SK-N-SH treated with all-trans-retinoic acid at 6 μM for 48 hours (cell line): Measurements from ENCODE around the gene DNAJC25.
"Not testable (repeated sequence)": the region's sequence is repeated elsewhere in the genome, so short reads cannot be mapped to it uniquely, and the experiment has no call there.

Experiments
- ATAC-seq: fragments of 200-7000 bp; cut with Tn5 transposase; 3 replicates; pipeline ENCODE4 v1.9.1; 2020; ENCODE audit warnings: mild to moderate bottlenecking, moderate library complexity
- ARNTL ChIP-seq: fragments of 450-650 bp; formaldehyde crosslinking; IDR thresholded peaks from 2 replicates; pipeline ENCODE4 v1.5.0; 2020; ENCODE audit warnings: low read depth, mild to moderate bottlenecking, moderate library complexity, borderline replicate concordance
- CSDC2 ChIP-seq: fragments of 250-450 bp; sonication (Bioruptor Pico); IDR thresholded peaks from 2 replicates; pipeline ENCODE4 v1.5.0; 2020; ENCODE audit warnings: mild to moderate bottlenecking, moderate library complexity
- ESRRG ChIP-seq: fragments of 250-450 bp; sonication (Bioruptor Pico); IDR thresholded peaks from 2 replicates; pipeline ENCODE4 v1.6.1; 2021; ENCODE audit warnings: mild to moderate bottlenecking
- GLIS3 ChIP-seq: fragments of 250-450 bp; sonication (Bioruptor Pico); IDR thresholded peaks from 2 replicates; pipeline ENCODE4 v1.5.0; 2020; ENCODE audit warnings: mild to moderate bottlenecking, moderate library complexity
- ISL1 ChIP-seq: fragments of 250-450 bp; sonication (Bioruptor Pico); IDR thresholded peaks from 2 replicates; pipeline ENCODE4 v2.1.2; 2022; ENCODE audit warnings: mild to moderate bottlenecking, moderate library complexity
- OSR1 ChIP-seq: fragments of 250-450 bp; sonication (Bioruptor Pico); IDR thresholded peaks from 2 replicates; pipeline ENCODE4 v1.8.0; 2022; ENCODE audit warnings: moderate library complexity, mild to moderate bottlenecking, inconsistent platforms
- PPARA ChIP-seq: fragments of 250-450 bp; sonication (Bioruptor Pico); IDR thresholded peaks from 2 replicates; pipeline ENCODE4 v1.5.0; 2020; ENCODE audit warnings: mild to moderate bottlenecking, borderline replicate concordance
- RARB ChIP-seq: fragments of 250-450 bp; sonication (Bioruptor Pico); IDR thresholded peaks from 2 replicates; pipeline ENCODE4 v1.8.0; 2021; ENCODE audit warnings: mild to moderate bottlenecking, moderate library complexity
- SNAI2 ChIP-seq: fragments of 250-450 bp; sonication (Bioruptor Pico); IDR thresholded peaks from 2 replicates; pipeline ENCODE4 v1.5.0; 2020; ENCODE audit warnings: mild to moderate bottlenecking, moderate library complexity
- TCF4 ChIP-seq: fragments of 250-450 bp; sonication (Bioruptor Pico); IDR thresholded peaks from 2 replicates; pipeline ENCODE4 v1.8.0; 2021; ENCODE audit warnings: mild to moderate bottlenecking, moderate library complexity, borderline replicate concordance
- ZC3H10 ChIP-seq: fragments of 250-450 bp; sonication (Bioruptor Pico); IDR thresholded peaks from 2 replicates; pipeline ENCODE4 v1.5.1; 2021; ENCODE audit warnings: mild to moderate bottlenecking, moderate library complexity
- ZFP3 ChIP-seq: fragments of 250-450 bp; sonication (Bioruptor Pico); IDR thresholded peaks from 2 replicates; pipeline ENCODE4 v1.5.0; 2020; ENCODE audit warnings: mild to moderate bottlenecking, moderate library complexity
- ZFP30 ChIP-seq: fragments of 450-650 bp; formaldehyde crosslinking; IDR thresholded peaks from 2 replicates; pipeline ENCODE4 v1.5.0; 2022; ENCODE audit warnings: mild to moderate bottlenecking, moderate library complexity
- ZNF565 ChIP-seq: fragments of 450-650 bp; formaldehyde crosslinking; conservative IDR thresholded peaks from 2 replicates; pipeline ENCODE4 v1.5.0; 2020; ENCODE audit warnings: low read depth, mild to moderate bottlenecking, moderate library complexity
- ZNF70 ChIP-seq: fragments of 450-650 bp; formaldehyde crosslinking; IDR thresholded peaks from 2 replicates; pipeline ENCODE4 v1.5.0; 2020; ENCODE audit warnings: mild to moderate bottlenecking, moderate library complexity
- ZNF8 ChIP-seq: fragments of 450-650 bp; formaldehyde crosslinking; IDR thresholded peaks from 2 replicates; pipeline ENCODE4 v1.5.0; 2020; ENCODE audit warnings: mild to moderate bottlenecking, moderate library complexity
- TF ChIP-seq, protein P1 (sequence below): fragments of 250-450 bp; sonication (Bioruptor Pico); IDR thresholded peaks from 2 replicates; pipeline ENCODE4 v1.5.1; 2021; ENCODE audit warnings: mild to moderate bottlenecking, moderate library complexity
- TF ChIP-seq, protein P2 (sequence below): fragments of 250-450 bp; sonication (Bioruptor Pico); IDR thresholded peaks from 2 replicates; pipeline ENCODE4 v1.8.0; 2021; ENCODE audit warnings: low read depth, mild to moderate bottlenecking, moderate library complexity, borderline replicate concordance
- TF ChIP-seq, protein P3 (sequence below): fragments of 250-450 bp; sonication (Bioruptor Pico); IDR thresholded peaks from 2 replicates; pipeline ENCODE4 v1.5.0; 2020; ENCODE audit warnings: mild to moderate bottlenecking, moderate library complexity
- TF ChIP-seq, protein P4 (sequence below): fragments of 250-450 bp; sonication (Bioruptor Pico); IDR thresholded peaks from 2 replicates; pipeline ENCODE4 v1.5.1; 2020; ENCODE audit warnings: low read depth, mild to moderate bottlenecking, moderate library complexity

DNAJC25 gene

DNA sequence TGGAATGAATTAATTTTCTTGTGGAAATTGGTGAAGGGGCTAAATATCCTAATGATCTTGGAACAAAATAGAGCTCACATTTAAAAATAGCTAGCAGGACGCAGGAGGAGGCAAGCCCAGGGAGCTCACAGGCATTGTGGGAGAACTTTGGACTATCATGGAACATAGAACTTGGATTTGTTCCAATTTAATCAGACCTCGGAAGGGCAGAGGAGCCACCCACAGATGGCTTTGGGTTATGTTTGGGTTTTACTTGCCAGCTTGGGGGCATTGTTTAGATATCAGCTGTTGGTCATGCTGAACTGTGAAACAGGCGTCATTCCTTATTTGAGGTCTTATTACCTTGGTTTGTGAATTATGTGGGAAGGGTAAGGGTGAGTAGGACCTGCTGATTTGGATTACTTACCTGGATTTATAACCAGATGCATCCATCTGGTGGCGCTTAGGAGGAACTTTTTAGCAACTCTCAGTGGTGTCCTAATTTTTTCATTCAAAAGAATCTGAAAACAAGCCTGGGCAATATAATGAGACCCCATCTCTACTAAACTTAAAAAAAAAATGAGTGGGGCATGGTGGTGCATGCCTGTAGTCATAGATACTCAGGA, 17.6 kb upstream of the DNAJC25 start:
- TF ChIP-seq PPARA (CRISPR knock-in tag) (no peak), OSR1 (CRISPR knock-in tag) (no peak), ISL1 (CRISPR knock-in tag) (no peak), RARB (CRISPR knock-in tag) (no peak), ZFP30 (CRISPR knock-in tag) (no peak), ZFP3 (CRISPR knock-in tag) (no peak), ESRRG (CRISPR knock-in tag) (no peak), ARNTL (CRISPR knock-in tag) (no peak), TCF4 (CRISPR knock-in tag) (no peak), CSDC2 (no peak), SNAI2 (no peak), ZC3H10 (CRISPR knock-in tag) (no peak), ZNF8 (CRISPR knock-in tag) (no peak)
- TF ChIP-seq, protein P1, sequence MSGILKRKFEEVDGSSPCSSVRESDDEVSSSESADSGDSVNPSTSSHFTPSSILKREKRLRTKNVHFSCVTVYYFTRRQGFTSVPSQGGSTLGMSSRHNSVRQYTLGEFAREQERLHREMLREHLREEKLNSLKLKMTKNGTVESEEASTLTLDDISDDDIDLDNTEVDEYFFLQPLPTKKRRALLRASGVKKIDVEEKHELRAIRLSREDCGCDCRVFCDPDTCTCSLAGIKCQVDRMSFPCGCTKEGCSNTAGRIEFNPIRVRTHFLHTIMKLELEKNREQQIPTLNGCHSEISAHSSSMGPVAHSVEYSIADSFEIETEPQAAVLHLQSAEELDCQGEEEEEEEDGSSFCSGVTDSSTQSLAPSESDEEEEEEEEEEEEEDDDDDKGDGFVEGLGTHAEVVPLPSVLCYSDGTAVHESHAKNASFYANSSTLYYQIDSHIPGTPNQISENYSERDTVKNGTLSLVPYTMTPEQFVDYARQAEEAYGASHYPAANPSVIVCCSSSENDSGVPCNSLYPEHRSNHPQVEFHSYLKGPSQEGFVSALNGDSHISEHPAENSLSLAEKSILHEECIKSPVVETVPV (CRISPR knock-in tag), result no peak
- TF ChIP-seq, protein P2, sequence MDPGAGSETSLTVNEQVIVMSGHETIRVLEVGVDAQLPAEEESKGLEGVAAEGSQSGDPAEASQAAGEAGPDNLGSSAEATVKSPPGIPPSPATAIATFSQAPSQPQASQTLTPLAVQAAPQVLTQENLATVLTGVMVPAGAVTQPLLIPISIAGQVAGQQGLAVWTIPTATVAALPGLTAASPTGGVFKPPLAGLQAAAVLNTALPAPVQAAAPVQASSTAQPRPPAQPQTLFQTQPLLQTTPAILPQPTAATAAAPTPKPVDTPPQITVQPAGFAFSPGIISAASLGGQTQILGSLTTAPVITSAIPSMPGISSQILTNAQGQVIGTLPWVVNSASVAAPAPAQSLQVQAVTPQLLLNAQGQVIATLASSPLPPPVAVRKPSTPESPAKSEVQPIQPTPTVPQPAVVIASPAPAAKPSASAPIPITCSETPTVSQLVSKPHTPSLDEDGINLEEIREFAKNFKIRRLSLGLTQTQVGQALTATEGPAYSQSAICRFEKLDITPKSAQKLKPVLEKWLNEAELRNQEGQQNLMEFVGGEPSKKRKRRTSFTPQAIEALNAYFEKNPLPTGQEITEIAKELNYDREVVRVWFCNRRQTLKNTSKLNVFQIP (CRISPR knock-in tag), result no peak
- TF ChIP-seq, protein P3, sequence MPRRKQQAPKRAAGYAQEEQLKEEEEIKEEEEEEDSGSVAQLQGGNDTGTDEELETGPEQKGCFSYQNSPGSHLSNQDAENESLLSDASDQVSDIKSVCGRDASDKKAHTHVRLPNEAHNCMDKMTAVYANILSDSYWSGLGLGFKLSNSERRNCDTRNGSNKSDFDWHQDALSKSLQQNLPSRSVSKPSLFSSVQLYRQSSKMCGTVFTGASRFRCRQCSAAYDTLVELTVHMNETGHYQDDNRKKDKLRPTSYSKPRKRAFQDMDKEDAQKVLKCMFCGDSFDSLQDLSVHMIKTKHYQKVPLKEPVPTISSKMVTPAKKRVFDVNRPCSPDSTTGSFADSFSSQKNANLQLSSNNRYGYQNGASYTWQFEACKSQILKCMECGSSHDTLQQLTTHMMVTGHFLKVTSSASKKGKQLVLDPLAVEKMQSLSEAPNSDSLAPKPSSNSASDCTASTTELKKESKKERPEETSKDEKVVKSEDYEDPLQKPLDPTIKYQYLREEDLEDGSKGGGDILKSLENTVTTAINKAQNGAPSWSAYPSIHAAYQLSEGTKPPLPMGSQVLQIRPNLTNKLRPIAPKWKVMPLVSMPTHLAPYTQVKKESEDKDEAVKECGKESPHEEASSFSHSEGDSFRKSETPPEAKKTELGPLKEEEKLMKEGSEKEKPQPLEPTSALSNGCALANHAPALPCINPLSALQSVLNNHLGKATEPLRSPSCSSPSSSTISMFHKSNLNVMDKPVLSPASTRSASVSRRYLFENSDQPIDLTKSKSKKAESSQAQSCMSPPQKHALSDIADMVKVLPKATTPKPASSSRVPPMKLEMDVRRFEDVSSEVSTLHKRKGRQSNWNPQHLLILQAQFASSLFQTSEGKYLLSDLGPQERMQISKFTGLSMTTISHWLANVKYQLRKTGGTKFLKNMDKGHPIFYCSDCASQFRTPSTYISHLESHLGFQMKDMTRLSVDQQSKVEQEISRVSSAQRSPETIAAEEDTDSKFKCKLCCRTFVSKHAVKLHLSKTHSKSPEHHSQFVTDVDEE (CRISPR knock-in tag), result no peak
- TF ChIP-seq, protein P4, sequence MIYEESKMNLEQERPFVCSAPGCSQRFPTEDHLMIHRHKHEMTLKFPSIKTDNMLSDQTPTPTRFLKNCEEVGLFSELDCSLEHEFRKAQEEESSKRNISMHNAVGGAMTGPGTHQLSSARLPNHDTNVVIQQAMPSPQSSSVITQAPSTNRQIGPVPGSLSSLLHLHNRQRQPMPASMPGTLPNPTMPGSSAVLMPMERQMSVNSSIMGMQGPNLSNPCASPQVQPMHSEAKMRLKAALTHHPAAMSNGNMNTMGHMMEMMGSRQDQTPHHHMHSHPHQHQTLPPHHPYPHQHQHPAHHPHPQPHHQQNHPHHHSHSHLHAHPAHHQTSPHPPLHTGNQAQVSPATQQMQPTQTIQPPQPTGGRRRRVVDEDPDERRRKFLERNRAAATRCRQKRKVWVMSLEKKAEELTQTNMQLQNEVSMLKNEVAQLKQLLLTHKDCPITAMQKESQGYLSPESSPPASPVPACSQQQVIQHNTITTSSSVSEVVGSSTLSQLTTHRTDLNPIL (CRISPR knock-in tag), result no peak
- ATAC-seq, result no peak

DNA sequence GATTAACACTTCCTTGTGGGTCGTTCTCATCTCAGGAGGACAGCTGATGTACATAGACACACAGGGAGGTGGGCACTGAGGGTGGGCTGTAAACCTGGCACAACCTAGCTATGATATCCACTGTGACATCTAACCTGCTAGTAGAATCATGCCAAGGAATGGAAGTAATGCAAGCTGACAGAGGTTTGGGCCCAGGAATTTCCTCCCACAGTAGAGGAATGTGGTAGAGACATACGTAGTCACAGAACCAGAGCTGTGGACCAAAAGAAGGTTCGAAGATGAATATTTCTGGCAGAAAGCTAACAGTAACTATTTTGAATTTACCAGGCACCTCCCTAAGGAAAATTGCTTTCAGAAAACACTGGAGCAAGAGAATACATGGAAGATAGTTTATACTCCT, 15.2 kb upstream of the DNAJC25 start:
- TF ChIP-seq, protein P4 (CRISPR knock-in tag), result no peak
- TF ChIP-seq, protein P2 (CRISPR knock-in tag), result no peak
- TF ChIP-seq ZNF70 (CRISPR knock-in tag) (no peak), CSDC2 (no peak), ESRRG (CRISPR knock-in tag) (no peak), ISL1 (CRISPR knock-in tag) (no peak), TCF4 (CRISPR knock-in tag) (no peak), ZFP30 (CRISPR knock-in tag) (no peak), ZNF565 (CRISPR knock-in tag) (no peak), ZC3H10 (CRISPR knock-in tag) (no peak), GLIS3 (CRISPR knock-in tag) (no peak), RARB (CRISPR knock-in tag) (no peak)
- ATAC-seq, result peak; percentile 57; the same call in 2 of the 3 replicates

DNA sequence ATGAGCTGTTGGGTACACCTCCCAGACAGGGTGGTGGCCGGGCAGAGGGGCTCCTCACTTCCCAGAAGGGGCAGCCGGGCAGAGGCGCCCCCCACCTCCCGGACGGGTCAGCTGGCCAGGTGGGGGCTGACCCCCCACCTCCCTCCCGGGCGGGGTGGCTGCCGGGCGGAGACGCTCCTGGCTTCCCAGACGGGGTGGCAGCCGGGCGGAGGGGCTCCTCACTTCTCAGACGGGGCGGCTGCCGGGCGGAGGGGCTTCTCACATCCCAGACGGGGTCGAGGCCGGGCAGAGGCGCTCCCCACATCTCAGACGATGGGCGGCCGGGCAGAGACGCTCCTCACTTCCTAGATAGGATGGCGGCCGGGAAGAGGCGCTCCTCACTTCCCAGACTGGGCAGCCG, 13.8 kb upstream of the DNAJC25 start:
- ATAC-seq, result not testable (repeated sequence)
